Measurements from ENCODE around the gene VWA5B2.

GRCh38 chr3:184249412-184250166 lies 20.2 kb downstream of the VWA5B2 start, which contains the start of gene EEF1AKMT4:
- TF ChIP-seq, protein P1, sequence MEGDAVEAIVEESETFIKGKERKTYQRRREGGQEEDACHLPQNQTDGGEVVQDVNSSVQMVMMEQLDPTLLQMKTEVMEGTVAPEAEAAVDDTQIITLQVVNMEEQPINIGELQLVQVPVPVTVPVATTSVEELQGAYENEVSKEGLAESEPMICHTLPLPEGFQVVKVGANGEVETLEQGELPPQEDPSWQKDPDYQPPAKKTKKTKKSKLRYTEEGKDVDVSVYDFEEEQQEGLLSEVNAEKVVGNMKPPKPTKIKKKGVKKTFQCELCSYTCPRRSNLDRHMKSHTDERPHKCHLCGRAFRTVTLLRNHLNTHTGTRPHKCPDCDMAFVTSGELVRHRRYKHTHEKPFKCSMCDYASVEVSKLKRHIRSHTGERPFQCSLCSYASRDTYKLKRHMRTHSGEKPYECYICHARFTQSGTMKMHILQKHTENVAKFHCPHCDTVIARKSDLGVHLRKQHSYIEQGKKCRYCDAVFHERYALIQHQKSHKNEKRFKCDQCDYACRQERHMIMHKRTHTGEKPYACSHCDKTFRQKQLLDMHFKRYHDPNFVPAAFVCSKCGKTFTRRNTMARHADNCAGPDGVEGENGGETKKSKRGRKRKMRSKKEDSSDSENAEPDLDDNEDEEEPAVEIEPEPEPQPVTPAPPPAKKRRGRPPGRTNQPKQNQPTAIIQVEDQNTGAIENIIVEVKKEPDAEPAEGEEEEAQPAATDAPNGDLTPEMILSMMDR (conservative IDR thresholded peaks at IDR 0.05; ENCODE audit: low read depth, low read length), result peak; percentile 44
- no peak for TF ChIP-seq EZH2 (IDR thresholded peaks at IDR 0.05; ENCODE audit: low read length, unreplicated experiment)

Measured in PC-3 (cell line).